KOPT-K1 (cell line): ENCODE measurements around the gene GBX1.

ENCODE experiments used
- H3K27ac ChIP-seq: fragments of 200-600 bp; sonication (generic); 2 replicates; pipeline ENCODE4 v1.5.1; 2016; ENCODE audit warnings: antibody characterized with exemption, mild to moderate bottlenecking, low read depth, low read length; ENCODE audit not compliant: poor library complexity, severe bottlenecking
- H3K36me3 ChIP-seq: fragments of 200-600 bp; sonication (generic); 2 replicates; pipeline ENCODE4 v1.5.1; 2017; ENCODE audit warnings: antibody characterized with exemption, mild to moderate bottlenecking, low read length, moderate library complexity; ENCODE audit not compliant: insufficient read depth
- H3K9me3 ChIP-seq: fragments of 200-600 bp; sonication (generic); 2 replicates; pipeline ENCODE4 v1.5.1; 2017; ENCODE audit warnings: antibody characterized with exemption, low read length, mild to moderate bottlenecking; ENCODE audit not compliant: insufficient read depth, poor library complexity, severe bottlenecking

GBX1 gene

DNA sequence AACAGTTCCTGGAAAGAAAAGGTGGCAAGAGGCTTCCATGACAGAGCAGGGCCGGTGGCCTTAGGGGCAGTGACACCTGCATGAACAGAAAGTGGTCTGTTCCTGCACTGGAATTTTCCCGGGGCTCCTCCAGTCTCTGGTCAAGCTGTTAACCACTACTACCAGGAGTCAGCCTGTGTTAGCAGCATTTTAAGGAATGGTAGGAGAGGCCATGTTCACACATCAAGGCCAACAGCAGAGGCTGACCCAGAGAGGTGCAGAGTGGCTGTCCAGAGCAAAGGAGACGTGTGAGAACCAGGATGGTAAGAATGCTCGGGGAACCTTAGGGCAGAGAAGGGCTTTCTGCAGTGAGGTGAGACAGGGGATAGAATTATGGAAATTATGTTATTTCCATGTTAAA lies 34.3 kb upstream of the GBX1 start:
- Histone ChIP-seq H3K27ac (no peak overlapping the region), H3K36me3 (no peaks in the 10 kb centered on the region), H3K9me3 (no peaks in the 10 kb centered on the region)

DNA sequence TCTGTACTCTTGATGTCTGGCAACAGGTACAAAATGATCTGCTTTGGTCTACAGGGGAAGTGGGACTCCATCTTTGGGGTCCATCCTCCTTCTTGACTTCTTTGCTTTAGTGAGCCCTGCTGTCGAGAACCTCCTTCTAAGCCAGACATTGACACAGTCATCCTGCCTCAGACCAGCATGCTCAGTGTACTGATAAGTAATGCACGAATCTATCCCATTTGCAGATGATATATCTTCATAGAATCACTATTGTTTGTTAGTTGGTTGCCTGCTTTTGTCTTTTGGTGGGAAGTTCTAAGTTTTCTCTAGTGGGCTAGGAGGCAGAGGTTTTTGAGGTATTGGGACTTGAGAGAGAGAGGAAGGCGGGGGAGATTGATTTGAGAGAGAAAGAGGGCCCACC lies 33.9 kb upstream of the GBX1 start:
- Histone ChIP-seq H3K27ac (no peak overlapping the region), H3K36me3 (no peaks in the 10 kb centered on the region)

DNA sequence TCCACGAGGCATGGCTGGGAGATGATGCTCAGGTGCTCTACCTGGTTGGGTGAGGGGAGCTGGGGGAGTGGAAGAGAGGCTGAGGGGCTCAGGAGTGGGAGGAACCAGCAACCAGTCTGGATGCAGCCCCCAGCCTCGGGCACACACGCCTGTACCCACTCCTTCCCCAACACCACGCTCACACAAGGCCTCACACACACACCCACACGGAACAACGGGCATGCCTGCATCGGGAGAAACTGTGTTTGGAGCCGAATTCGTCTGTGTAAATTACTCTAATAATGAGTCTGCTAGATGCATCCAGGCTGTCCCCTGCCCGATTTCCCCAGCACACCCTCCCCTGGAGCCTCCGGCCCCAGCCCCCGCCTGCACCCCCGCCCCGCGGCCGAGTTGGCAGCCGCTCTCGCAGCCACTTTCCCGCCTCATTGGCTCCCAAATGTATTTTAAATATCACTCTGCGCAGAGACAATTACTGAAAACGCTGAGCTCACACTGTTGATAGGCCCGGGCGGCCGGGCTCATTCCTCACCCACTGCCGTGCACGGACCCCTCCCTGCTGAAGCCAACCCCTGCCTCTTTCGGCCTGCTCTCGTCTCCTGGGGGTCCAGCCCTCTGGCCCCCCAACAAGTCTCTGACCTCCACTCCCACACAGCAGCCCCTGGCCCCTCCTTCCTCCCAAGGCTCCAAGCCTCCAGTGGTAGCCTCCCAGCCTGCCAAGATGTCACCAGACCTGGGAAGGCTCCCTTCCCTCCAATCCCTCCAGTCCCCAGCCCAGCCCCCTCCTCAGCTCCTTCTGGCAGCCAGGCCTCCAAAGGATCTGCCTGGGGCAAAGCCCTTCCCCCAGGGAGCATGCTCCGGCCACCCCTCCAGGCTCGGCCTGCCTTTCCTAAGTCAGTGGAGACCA lies 31.7 kb upstream of the GBX1 start:
- H3K36me3 ChIP-seq = no peaks in the 10 kb centered on the region
- H3K27ac ChIP-seq = no peak overlapping the region
- no peaks in the 10 kb centered on the region for H3K9me3 ChIP-seq

More for the DNA sequence above, 33.9 kb upstream of the GBX1 start:
- no peaks in the 10 kb centered on the region for H3K9me3 ChIP-seq

- Histone ChIP-seq H3K9me3 (no peaks in the 10 kb centered on the region), H3K36me3 (no peaks in the 10 kb centered on the region), H3K27ac (no peak overlapping the region)
These were observed 30.4 kb upstream of the GBX1 start for GRCh38 chr7:151197932-151198331.

DNA sequence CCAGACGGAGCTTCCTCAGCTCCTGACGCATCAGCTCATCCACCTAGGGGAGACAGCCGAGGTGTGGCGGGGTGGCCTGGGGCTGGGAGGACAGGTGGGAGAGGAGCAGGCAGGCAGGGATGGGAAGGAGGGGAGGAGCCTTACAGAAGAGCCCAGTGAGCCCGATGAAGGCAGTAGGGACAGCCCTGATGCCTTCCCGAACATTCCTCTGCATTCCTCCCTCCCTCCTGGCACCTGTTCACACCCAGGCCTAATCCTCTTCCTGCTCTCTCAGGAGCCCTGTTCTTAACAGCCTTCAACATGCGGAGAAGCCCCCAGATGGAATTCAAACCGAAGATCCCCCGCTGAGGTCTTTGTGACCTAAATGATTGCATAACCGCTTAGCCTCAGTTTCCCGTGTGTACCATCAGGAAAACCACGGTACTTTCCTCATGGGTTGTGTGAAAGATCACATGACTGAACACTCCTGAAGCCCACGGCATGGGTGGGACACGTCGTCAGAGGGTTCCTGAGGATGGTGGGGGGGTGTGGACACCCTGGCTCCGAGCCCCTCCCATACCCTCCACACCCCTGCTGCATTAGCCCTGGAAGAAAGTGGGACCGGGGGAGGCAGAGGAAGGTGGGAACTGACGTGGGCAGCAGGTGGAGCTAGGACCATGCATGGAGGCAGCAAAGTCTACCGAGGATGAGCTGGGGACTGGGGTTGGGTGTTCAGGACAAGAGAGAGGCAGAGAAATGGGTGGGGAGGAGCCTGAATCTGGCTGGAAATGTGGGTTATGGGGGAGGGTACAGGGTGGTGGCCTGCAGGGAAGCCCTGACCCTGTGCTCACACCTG lies 28.3 kb upstream of the GBX1 start:
- no peaks in the 10 kb centered on the region for H3K36me3 ChIP-seq
- no peak overlapping the region for H3K27ac ChIP-seq
- no peaks in the 10 kb centered on the region for H3K9me3 ChIP-seq

DNA sequence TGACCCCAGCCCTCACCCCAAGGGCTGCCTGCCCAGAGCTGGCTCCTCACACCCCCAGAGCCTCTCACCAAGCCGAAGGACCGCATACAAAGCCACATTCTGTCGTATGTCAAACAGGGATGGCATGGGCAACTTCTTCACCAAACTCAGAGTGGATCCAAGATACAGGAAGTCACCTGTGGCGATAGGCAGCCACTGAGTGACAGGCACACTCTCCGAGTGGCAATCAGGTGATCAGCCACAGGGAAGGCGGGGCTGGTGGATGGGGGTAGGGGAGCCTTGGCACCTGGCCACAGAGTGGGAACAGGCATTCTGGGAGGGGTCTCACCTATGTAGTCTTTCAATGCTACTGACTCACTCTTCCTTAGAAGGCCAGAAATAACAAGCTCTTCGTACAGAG lies 26.7 kb upstream of the GBX1 start:
- Histone ChIP-seq H3K27ac (no peak overlapping the region), H3K9me3 (no peaks in the 10 kb centered on the region), H3K36me3 (no peaks in the 10 kb centered on the region)

DNA sequence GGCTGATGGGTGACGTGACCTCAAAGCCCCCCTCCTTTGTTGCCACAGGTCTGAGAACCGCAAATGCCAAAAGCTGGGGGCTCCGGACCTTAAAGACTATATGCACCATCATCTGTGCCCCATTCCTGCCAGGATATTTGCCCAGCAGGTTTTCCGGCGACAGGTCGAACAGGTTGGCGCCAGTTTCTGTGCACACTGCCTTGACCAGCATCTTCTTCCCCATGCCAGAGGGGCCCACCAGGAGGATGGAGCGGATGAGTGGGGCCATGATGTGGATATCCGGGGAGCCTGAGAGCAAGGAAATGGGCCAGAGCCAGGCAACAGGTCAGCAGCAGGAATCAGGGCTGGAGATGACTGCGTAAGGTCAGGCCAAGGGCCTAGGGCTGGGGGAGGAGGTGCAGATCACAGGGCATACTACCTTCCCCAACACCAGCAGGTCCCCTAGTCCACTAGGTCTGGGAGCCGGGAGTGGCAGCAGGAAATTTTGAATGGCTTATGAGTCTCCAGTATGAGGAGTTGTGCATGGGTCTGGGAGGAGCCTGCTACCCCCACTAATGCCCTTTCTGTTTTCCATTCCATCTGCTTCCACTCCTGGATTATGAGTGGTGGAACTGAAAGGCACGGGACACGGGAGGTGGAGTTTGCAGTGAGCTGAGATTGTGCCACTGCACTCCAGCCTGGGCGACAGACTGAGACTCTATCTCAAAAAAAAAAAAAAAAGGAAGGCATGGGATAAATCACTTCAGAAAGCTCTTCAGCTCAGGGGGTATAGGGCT lies 25.9 kb upstream of the GBX1 start:
- no peaks in the 10 kb centered on the region for H3K36me3 ChIP-seq
- no peak overlapping the region for H3K27ac ChIP-seq

DNA sequence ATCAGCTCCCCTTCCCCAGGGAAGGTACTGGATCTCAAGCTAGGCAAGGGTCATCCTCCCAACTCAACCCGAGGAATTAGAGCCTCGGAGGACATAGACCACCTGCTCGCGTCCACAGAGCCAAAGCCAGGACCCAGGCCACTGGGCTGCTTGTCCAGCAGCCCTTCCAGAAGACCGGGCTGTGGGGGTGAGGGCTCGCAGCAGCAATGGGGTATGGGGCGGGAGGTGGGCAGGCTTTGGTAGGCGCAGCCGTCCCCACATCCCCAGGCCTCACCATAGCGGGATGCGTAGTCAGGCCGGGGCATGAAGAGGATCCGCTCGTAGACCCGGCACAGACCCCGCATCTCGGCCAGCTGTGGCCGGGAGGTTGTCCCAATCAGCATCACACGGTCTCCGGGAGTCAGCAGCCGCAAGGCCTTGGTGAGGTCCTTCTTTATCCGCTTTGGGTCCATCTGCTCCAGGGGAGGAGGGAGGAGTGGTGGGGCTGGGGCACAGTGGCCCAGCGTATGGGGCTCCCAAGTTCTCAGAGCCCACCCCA lies 24.6 kb upstream of the GBX1 start:
- Histone ChIP-seq H3K36me3 (no peaks in the 10 kb centered on the region), H3K9me3 (no peaks in the 10 kb centered on the region), H3K27ac (no peak overlapping the region)

More for the DNA sequence above, 25.9 kb upstream of the GBX1 start:
- no peaks in the 10 kb centered on the region for H3K9me3 ChIP-seq

- Histone ChIP-seq H3K27ac (no peak overlapping the region), H3K9me3 (no peaks in the 10 kb centered on the region), H3K36me3 (no peaks in the 10 kb centered on the region)
These were observed 24.1 kb upstream of the GBX1 start for GRCh38 chr7:151191544-151191943.

- Histone ChIP-seq H3K9me3 (no peaks in the 10 kb centered on the region), H3K36me3 (no peaks in the 10 kb centered on the region), H3K27ac (no peak overlapping the region)
These were observed 21.5 kb upstream of the GBX1 start for GRCh38 chr7:151189038-151189437.

DNA sequence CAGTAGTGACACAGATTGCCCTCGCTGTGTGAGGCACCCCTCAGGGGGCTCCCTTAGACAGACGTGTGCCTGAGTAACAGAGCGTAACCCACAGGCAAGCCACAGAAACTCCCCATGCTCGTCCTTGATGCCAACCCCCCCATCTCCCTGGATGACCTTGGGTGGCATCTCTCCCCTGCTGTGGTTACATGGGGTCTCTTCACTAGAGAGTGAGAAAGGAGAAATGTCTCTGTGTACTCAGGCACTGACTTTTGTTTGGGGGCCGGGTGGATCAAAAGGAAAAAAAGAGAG lies 20.7 kb upstream of the GBX1 start:
- no peaks in the 10 kb centered on the region for H3K9me3 ChIP-seq

GRCh38 chr7:151187409-151188251 lies 20.1 kb upstream of the GBX1 start:
- Histone ChIP-seq H3K36me3 (no peaks in the 10 kb centered on the region), H3K27ac (no peak overlapping the region), H3K9me3 (no peaks in the 10 kb centered on the region)

More for the DNA sequence above, 20.7 kb upstream of the GBX1 start:
- H3K27ac ChIP-seq = no peak overlapping the region
- no peaks in the 10 kb centered on the region for H3K36me3 ChIP-seq

- H3K27ac ChIP-seq = no peak within 1 kb of the TSS
- no peaks in the 10 kb centered on the region for H3K36me3 ChIP-seq
- no peaks in the 10 kb centered on the region for H3K9me3 ChIP-seq
These were observed 19.3 kb upstream of the GBX1 start, which contains the start of gene ASB10 for GRCh38 chr7:151186640-151187408. TSS of gene ASB10 (minus strand) at chr7:151187250. CDS start at chr7:151187130, 120 bp downstream.
